OCI-LY7 (cell line): Measurements from ENCODE around the gene PRSS27.

Experiments used
- CTCF ChIP-seq: fragments of 200-600 bp; sonication (generic); conservative IDR thresholded peaks from 2 replicates; pipeline ENCODE4 v1.5.1; 2014; ENCODE audit warnings: mild to moderate bottlenecking, antibody characterized with exemption, low read length, moderate library complexity, mixed read lengths
- EZH2phosphoT487 ChIP-seq: fragments of 200-600 bp; sonication (generic); IDR thresholded peaks from 2 replicates; pipeline ENCODE4 v1.6.1; 2018; ENCODE audit warnings: low read depth, borderline replicate concordance, mild to moderate bottlenecking, mixed run types, antibody characterized with exemption, low read length, moderate library complexity, mixed read lengths

GRCh38 chr16:2690852-2691251 is 29.2 kb downstream of the PRSS27 start:
- TF ChIP-seq CTCF (no peak), EZH2phosphoT487 (no peak)
